GM12875 (cell line): Measurements from ENCODE around the gene IFT80.

ENCODE experiments used
- H3K4me3 ChIP-seq: one replicate; pipeline ENCODE4 v1.5.1; 2011; ENCODE audit warnings: low read depth, low read length, control low read depth
- TF ChIP-seq, protein P1 (sequence below): IDR thresholded peaks from 2 replicates; pipeline ENCODE4 v1.5.1; 2011; ENCODE audit warnings: low read depth, mild to moderate bottlenecking, control low read depth, inconsistent platforms, low read length, moderate library complexity, borderline replicate concordance; ENCODE audit not compliant: insufficient read depth

Gene IFT80

DNA sequence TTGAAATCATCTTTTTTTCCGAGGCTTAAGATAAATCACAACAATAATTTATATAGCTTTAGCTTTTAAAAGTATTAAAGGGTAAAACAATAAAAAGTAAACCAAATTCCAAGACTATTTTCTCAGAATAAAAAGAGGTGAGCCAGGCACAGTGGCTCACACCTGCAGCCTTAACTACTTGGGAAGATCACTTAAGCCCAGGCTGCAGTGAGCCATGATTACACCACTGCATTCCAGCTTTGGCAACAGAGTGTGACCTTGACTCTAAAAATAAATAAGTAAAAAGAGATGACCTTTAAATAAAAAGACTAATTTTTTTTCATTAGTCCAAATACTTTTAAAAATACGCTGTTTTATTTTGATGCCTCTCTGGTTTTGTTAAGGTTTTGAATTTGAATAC, 119.4 kb downstream of the IFT80 start:
- TF ChIP-seq, protein P1, sequence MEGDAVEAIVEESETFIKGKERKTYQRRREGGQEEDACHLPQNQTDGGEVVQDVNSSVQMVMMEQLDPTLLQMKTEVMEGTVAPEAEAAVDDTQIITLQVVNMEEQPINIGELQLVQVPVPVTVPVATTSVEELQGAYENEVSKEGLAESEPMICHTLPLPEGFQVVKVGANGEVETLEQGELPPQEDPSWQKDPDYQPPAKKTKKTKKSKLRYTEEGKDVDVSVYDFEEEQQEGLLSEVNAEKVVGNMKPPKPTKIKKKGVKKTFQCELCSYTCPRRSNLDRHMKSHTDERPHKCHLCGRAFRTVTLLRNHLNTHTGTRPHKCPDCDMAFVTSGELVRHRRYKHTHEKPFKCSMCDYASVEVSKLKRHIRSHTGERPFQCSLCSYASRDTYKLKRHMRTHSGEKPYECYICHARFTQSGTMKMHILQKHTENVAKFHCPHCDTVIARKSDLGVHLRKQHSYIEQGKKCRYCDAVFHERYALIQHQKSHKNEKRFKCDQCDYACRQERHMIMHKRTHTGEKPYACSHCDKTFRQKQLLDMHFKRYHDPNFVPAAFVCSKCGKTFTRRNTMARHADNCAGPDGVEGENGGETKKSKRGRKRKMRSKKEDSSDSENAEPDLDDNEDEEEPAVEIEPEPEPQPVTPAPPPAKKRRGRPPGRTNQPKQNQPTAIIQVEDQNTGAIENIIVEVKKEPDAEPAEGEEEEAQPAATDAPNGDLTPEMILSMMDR = no peak
- H3K4me3 ChIP-seq = no peak overlapping the region

DNA sequence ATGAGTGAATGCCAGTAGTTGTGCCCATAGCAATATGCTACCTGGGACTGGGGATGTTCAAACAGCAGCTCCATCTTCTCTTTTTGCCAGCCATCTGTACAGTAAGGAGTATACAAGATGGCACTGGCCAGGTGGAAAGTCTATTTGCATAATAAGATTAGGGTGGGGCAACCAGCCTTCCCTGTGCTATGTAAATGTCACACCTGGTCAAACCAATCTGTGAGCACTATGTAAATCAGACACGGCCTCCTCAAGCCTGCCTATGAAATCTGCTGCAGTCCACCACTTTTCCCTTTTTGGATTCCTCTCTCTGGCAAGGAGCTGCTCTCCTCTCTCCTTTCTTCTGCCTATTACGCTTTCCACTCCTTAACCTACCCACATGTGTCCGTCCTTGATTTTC, 120.8 kb downstream of the IFT80 start:
- TF ChIP-seq, protein P1 = no peak
- no peak overlapping the region for H3K4me3 ChIP-seq

DNA sequence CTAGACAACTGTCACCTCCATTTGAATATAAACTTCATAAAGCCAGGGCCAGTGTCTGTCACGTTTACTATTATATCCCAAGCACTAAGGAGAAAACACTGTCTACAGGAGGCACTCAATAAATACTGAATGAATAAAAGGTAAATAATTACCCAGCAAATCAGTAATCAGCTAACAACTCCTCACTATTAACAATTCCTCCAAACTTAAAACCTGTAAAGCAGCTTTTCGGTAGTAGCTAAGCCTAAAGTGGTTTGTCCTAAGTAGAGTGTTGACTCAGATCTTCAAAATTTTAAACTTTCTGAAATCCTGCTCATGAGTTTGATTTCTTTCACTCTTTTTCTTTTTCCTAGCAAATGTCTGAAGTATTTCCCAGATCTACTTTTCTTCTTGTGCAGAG, 133.9 kb downstream of the IFT80 start:
- TF ChIP-seq, protein P1 = no peak
- H3K4me3 ChIP-seq = no peak overlapping the region

DNA sequence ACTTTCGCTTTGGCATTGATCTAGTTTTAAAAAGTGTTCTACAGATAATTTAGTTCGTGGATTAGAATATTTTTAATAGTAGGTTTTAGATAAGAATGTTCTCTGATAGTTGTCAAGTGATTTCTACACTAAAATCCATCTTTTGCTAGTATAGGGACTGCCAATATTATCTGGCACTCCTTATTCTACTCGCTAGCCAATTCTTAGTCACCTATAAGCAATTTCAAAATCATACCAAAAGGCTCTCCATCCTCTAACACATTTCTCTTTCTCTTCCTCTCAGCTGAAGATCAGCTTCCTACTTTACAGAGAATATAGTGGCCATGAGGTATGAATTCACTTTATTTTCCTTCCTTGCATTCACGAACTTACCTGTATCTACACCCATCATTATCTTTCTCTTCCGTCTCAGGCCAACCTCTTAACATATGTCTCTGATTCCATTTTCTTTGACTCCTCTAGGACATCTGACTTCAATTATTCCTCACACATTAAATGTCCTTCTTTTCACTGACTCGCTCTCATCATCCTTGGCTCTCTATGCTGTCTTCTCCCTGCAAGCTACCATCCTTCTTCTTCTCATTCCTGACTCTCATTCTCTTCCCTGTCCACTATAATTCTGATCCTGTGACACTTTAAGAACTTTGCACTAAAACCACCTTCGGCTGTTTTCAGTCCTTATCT, 138.3 kb downstream of the IFT80 start:
- TF ChIP-seq, protein P1 = no peak
- H3K4me3 ChIP-seq = no peak overlapping the region

DNA sequence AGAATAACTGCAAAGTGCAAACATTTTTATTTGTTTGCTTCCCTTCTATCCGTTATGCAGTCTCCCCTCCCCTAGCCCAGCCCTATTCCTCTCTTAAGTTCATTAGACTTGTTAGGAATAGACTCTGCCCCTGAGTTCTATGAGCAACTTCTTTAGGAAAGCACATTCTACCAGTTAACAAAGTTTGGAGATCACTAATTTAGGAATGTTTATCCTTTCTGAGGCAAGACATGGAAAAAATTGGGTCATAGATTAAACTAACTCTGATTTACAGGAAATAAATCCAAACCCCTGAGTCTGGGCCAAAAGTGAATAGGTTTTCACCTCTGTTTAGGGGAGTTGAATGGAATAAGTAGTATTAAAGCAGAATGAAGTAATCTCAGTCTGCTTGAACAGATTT, 139.4 kb downstream of the IFT80 start:
- TF ChIP-seq, protein P1 = no peak
- no peak overlapping the region for H3K4me3 ChIP-seq

DNA sequence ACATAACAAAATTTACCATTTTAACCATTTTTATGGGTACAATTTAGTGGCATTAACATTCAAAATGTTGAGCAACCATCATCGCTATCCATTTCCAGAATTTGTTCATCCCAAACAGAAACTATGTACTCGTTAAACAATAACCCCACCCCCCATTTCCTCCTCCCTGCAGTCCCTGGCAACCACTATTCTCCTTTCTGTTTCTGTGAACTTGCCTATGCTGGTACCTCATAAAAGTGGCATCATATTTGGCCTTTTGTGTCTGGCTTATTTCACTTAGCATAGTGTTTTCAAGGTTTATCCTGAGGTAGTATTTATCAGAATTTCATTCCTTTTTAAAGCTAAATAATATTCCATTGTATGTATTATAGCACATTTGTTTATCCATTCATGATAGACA, 141.4 kb downstream of the IFT80 start:
- H3K4me3 ChIP-seq = no peak overlapping the region
- TF ChIP-seq, protein P1 = no peak

DNA sequence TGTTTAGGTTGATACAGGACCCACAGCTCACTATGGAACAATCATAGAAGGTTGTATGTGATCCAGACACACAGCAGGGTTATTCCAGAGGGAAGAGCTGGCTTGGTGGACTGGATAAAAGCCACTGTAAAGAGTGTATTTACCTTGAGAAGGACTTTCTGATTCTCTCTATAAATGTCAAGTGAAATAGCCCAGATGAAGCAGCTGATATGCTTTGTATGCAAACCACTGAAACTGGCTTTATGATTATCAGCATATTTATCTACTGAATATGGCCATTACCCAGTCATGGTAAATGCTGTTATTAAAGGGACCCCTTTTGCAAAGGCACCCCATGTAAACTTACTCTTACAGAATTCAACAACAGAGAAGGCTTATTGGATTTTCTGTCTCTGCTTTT, 145.7 kb downstream of the IFT80 start:
- TF ChIP-seq, protein P1 = no peak
- no peak overlapping the region for H3K4me3 ChIP-seq
